SK-N-SH treated with all-trans-retinoic acid at 6 μM for 48 hours (cell line): Measurements from ENCODE around the gene HS6ST2.

Experiments used
- ATAC-seq: fragments of 200-7000 bp; cut with Tn5 transposase; 3 replicates; pipeline ENCODE4 v1.9.1; 2020; ENCODE audit warnings: mild to moderate bottlenecking, moderate library complexity
- ARNTL ChIP-seq: fragments of 450-650 bp; formaldehyde crosslinking; IDR thresholded peaks from 2 replicates; pipeline ENCODE4 v1.5.0; 2020; ENCODE audit warnings: low read depth, mild to moderate bottlenecking, moderate library complexity, borderline replicate concordance
- BACH2 ChIP-seq: fragments of 250-450 bp; sonication (Bioruptor Pico); IDR thresholded peaks from 2 replicates; pipeline ENCODE4 v1.9.0; 2021; ENCODE audit warnings: mild to moderate bottlenecking, borderline replicate concordance
- CSDC2 ChIP-seq: fragments of 250-450 bp; sonication (Bioruptor Pico); IDR thresholded peaks from 2 replicates; pipeline ENCODE4 v1.5.0; 2020; ENCODE audit warnings: mild to moderate bottlenecking, moderate library complexity
- ESRRG ChIP-seq: fragments of 250-450 bp; sonication (Bioruptor Pico); IDR thresholded peaks from 2 replicates; pipeline ENCODE4 v1.6.1; 2021; ENCODE audit warnings: mild to moderate bottlenecking
- OSR1 ChIP-seq: fragments of 250-450 bp; sonication (Bioruptor Pico); IDR thresholded peaks from 2 replicates; pipeline ENCODE4 v1.8.0; 2022; ENCODE audit warnings: moderate library complexity, mild to moderate bottlenecking, inconsistent platforms
- PATZ1 ChIP-seq: fragments of 250-450 bp; sonication (Bioruptor Pico); IDR thresholded peaks from 2 replicates; pipeline ENCODE4 v1.8.0; 2020; ENCODE audit warnings: mild to moderate bottlenecking, moderate library complexity, borderline replicate concordance
- RARB ChIP-seq: fragments of 250-450 bp; sonication (Bioruptor Pico); IDR thresholded peaks from 2 replicates; pipeline ENCODE4 v1.8.0; 2021; ENCODE audit warnings: mild to moderate bottlenecking, moderate library complexity
- SNAI2 ChIP-seq: fragments of 250-450 bp; sonication (Bioruptor Pico); IDR thresholded peaks from 2 replicates; pipeline ENCODE4 v1.5.0; 2020; ENCODE audit warnings: mild to moderate bottlenecking, moderate library complexity
- TOX ChIP-seq: fragments of 250-450 bp; sonication (Bioruptor Pico); IDR thresholded peaks from 2 replicates; pipeline ENCODE4 v1.8.0; 2021; ENCODE audit warnings: mild to moderate bottlenecking, moderate library complexity, borderline replicate concordance
- TSHZ2 ChIP-seq: fragments of 250-450 bp; sonication (Bioruptor Pico); IDR thresholded peaks from 2 replicates; pipeline ENCODE4 v1.5.0; 2020; ENCODE audit warnings: mild to moderate bottlenecking, moderate library complexity
- ZFP30 ChIP-seq: fragments of 450-650 bp; formaldehyde crosslinking; IDR thresholded peaks from 2 replicates; pipeline ENCODE4 v1.5.0; 2022; ENCODE audit warnings: mild to moderate bottlenecking, moderate library complexity
- ZNF565 ChIP-seq: fragments of 450-650 bp; formaldehyde crosslinking; conservative IDR thresholded peaks from 2 replicates; pipeline ENCODE4 v1.5.0; 2020; ENCODE audit warnings: low read depth, mild to moderate bottlenecking, moderate library complexity
- ZNF70 ChIP-seq: fragments of 450-650 bp; formaldehyde crosslinking; IDR thresholded peaks from 2 replicates; pipeline ENCODE4 v1.5.0; 2020; ENCODE audit warnings: mild to moderate bottlenecking, moderate library complexity
- ZNF8 ChIP-seq: fragments of 450-650 bp; formaldehyde crosslinking; IDR thresholded peaks from 2 replicates; pipeline ENCODE4 v1.5.0; 2020; ENCODE audit warnings: mild to moderate bottlenecking, moderate library complexity
- TF ChIP-seq, protein P1 (sequence below): fragments of 250-450 bp; sonication (Bioruptor Pico); IDR thresholded peaks from 2 replicates; pipeline ENCODE4 v1.5.1; 2020; ENCODE audit warnings: low read depth, mild to moderate bottlenecking, moderate library complexity

The HS6ST2 gene

DNA sequence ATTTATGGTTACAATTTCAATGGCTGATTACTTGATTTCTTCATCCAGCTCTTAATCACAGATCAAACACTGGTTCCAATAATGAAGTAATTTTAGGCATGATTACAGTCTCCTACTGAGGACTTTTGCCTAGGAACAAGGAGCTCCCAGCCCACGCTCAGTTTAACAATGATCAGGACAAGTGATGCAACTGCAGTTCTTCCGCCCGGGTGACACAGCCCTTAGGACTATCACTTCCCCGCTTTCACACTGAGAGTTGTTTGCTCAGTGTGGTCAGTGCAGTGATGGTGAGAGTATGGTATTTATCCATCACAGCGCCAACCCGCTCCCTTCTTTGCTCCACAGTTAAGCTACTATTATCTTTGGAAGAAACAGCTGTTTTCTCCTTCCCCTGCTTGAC is 266.4 kb downstream of the HS6ST2 start:
- ATAC-seq: no peak
- TF ChIP-seq, protein P1, sequence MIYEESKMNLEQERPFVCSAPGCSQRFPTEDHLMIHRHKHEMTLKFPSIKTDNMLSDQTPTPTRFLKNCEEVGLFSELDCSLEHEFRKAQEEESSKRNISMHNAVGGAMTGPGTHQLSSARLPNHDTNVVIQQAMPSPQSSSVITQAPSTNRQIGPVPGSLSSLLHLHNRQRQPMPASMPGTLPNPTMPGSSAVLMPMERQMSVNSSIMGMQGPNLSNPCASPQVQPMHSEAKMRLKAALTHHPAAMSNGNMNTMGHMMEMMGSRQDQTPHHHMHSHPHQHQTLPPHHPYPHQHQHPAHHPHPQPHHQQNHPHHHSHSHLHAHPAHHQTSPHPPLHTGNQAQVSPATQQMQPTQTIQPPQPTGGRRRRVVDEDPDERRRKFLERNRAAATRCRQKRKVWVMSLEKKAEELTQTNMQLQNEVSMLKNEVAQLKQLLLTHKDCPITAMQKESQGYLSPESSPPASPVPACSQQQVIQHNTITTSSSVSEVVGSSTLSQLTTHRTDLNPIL (CRISPR knock-in tag): no peak
- TF ChIP-seq ARNTL (no peak), TSHZ2 (CRISPR knock-in tag) (no peak)
- TF ChIP-seq, all 23 proteins: peak for 0

DNA sequence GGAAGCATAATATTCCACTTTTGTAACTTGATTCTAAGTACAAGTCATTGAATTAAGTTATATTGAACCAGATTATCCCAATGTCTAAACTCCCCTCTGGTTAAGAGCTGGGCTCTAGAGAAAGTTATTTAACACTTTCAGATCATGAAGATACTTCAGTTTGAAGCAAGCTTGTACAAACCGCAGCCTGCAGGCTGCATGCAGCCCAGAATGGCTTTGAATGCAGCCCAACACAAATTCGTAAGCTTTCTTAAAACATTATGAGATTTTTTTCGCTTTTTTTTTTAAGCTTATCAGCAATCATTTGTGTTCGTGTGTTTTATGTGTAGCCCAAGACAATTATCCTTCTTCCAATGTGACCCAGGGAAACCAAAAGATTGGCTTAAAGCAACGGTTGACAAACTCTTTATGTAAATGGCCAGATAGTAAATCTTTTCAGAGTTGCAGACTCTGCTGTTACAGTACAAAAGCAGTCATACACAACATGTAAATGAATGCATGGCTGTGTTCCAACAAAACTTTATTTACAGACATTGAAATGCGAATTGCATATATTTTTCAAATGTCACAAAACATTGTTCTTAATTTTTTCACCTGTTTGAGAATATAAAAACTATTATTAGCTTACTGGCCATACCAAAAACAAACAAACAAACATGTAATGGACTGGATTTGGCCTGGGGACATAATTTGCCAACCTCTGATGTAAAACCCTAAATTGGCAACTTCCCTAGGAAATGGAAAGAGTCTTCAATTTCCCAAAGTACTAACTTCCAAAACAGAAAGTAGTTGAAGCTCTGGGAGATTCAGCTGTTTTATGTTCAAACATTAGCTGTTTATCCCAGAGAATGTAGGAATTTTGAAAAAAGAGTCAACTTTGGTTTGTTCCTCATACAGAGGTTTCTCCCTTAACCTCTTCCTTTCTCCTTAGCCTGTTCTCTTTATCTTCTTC is 268.5 kb downstream of the HS6ST2 start:
- no peak for ATAC-seq
- no peak for TF ChIP-seq PATZ1 (CRISPR knock-in tag)
- no peak for TF ChIP-seq BACH2 (CRISPR knock-in tag)
- no peak for TF ChIP-seq ZNF565 (CRISPR knock-in tag)
- TF ChIP-seq OSR1 (CRISPR knock-in tag): no peak
- no peak for TF ChIP-seq ZFP30 (CRISPR knock-in tag)
- no peak for TF ChIP-seq TSHZ2 (CRISPR knock-in tag)
- no peak for TF ChIP-seq ZNF8 (CRISPR knock-in tag)
- no peak for TF ChIP-seq SNAI2 (CRISPR knock-in tag)

- ATAC-seq: no peak
- TF ChIP-seq ZNF70 (CRISPR knock-in tag): no peak
- no peak for TF ChIP-seq CSDC2 (CRISPR knock-in tag)
- TF ChIP-seq PATZ1 (CRISPR knock-in tag): no peak
- TF ChIP-seq ESRRG (CRISPR knock-in tag): no peak
- no peak for TF ChIP-seq RARB (CRISPR knock-in tag)
- TF ChIP-seq TOX (CRISPR knock-in tag): no peak
- no peak for TF ChIP-seq BACH2 (CRISPR knock-in tag)
- TF ChIP-seq SNAI2 (CRISPR knock-in tag): no peak
- no peak for TF ChIP-seq ARNTL
- no peak for TF ChIP-seq ZNF8 (CRISPR knock-in tag)
Measured at GRCh38 chrX:132685276-132685675, 273.2 kb downstream of the HS6ST2 start.
